HCT116 (cell line): ENCODE data around the gene VPS25. TPM values are rescaled to one million over a fixed set of nuclear protein-coding genes. Genes with fewer than 3 reads are reported as not detected.

Source experiments
- ATAC-seq: fragments of 200-7000 bp; cut with Tn5 transposase; 2 replicates; pipeline ENCODE4 v1.9.1; 2020; ENCODE audit warnings: mild to moderate bottlenecking, moderate library complexity
- BruUV-seq: library from RNA; stranded (reverse); fragments of 400-500 nt; replicated peaks from 2 replicates; lab custom pipeline; 2021; lab: Mats Ljungman, UMichigan
- CTCF ChIA-PET: fragments of 300-600 bp; sonication (Branson Sonifier 250); formaldehyde crosslinking; loops from one replicate; lab custom pipeline; 2021; ENCODE audit warnings: antibody characterized with exemption; lab: Charles Lee
- POLR2A ChIA-PET: fragments of 300-600, 350-600 bp; sonication (Branson Sonifier 250); formaldehyde crosslinking; loops from one replicate; lab custom pipeline; 2021; ENCODE audit warnings: antibody characterized with exemption; lab: Charles Lee
- RAD21 ChIA-PET, 2 experiments: fragments of 300-600 bp; sonication (Branson Sonifier 250); formaldehyde crosslinking; loops; one replicate each; lab custom pipeline; 2023; ENCODE audit warnings: low total read pairs in 2 of 2; ENCODE audit not compliant: uncharacterized antibody in 2 of 2, unreplicated experiment in 2 of 2, low non-redundant PET in 1 of 2; lab: Charles Lee
- DNase-seq: peaks from one replicate; pipeline ENCODE4 v3.0.0-alpha.2; 2010; ENCODE audit warnings: low read depth, low spot score
- H2AFZ ChIP-seq: fragments of 200-600 bp; shearing (Covaris generic), sonication (generic); 2 replicates; pipeline ENCODE4 v1.6.1; 2017; ENCODE audit warnings: low read depth, mixed run types, mixed read lengths, antibody characterized with exemption, low read length; ENCODE audit not compliant: poor library complexity, severe bottlenecking
- H3K27ac ChIP-seq: 2 replicates; pipeline ENCODE4 v1.5.1; 2012; ENCODE audit warnings: low read depth, low read length
- H3K27me3 ChIP-seq: fragments of 200-600 bp; sonication (generic); 2 replicates; pipeline ENCODE4 v1.6.1; 2016; ENCODE audit warnings: mixed run types, low read length, mixed read lengths; ENCODE audit not compliant: insufficient read depth
- H3K36me3 ChIP-seq, 2 experiments: fragments of 200-500 bp in 1 of 2; fragments of 200-600 bp in 1 of 2; sonication (Bioruptor generic) in 1 of 2; sonication (generic) in 1 of 2; 2 replicates each; pipeline versions ENCODE4 v1.5.1 to v1.6.1; 2014 to 2016; ENCODE audit warnings: low read length in 2 of 2, inconsistent platforms in 1 of 2, mixed read lengths in 1 of 2, mixed run types in 1 of 2; ENCODE audit not compliant: insufficient read depth in 2 of 2, control insufficient read depth in 1 of 2
- H3K4me1 ChIP-seq, 2 experiments: fragments of 200-600 bp in 1 of 2; sonication (generic) in 1 of 2; 2 replicates each; pipeline versions ENCODE4 v1.5.1 to v1.6.1; 2012 to 2017; ENCODE audit warnings: low read length in 2 of 2, inconsistent platforms in 1 of 2, mild to moderate bottlenecking in 1 of 2, mixed read lengths in 1 of 2, mixed run types in 1 of 2, moderate library complexity in 1 of 2; ENCODE audit not compliant: insufficient read depth in 2 of 2, control insufficient read depth in 1 of 2
- H3K4me2 ChIP-seq: fragments of 200-600 bp; sonication (generic); 2 replicates; pipeline ENCODE4 v1.6.1; 2017; ENCODE audit warnings: mixed run types, low read length, mixed read lengths
- H3K4me3 ChIP-seq, 2 experiments: fragments of 200-600 bp in 1 of 2; sonication (generic) in 1 of 2; replicated peaks in 1 of 2; 2 replicates each; pipeline ENCODE4 v1.5.1; 2011 to 2016; ENCODE audit warnings: low read length in 2 of 2, control low read depth in 1 of 2, low read depth in 1 of 2, mild to moderate bottlenecking in 1 of 2, mixed read lengths in 1 of 2, mixed run types in 1 of 2
- H3K79me2 ChIP-seq: fragments of 200-600 bp; sonication (generic); 2 replicates; pipeline ENCODE4 v1.6.1; 2017; ENCODE audit warnings: mild to moderate bottlenecking, mixed run types, low read length, moderate library complexity, mixed read lengths; ENCODE audit not compliant: insufficient read depth
- H3K9ac ChIP-seq: fragments of 200-600 bp; sonication (generic); 2 replicates; pipeline ENCODE4 v1.6.1; 2016; ENCODE audit warnings: low read length, mixed read lengths
- H3K9me2 ChIP-seq: fragments of 200-600 bp; sonication (generic), shearing (Covaris generic); 2 replicates; pipeline ENCODE4 v1.6.1; 2017; ENCODE audit warnings: mixed run types, mild to moderate bottlenecking, moderate library complexity; ENCODE audit not compliant: insufficient read depth
- H3K9me3 ChIP-seq, 2 experiments: fragments of 200-500 bp in 1 of 2; fragments of 200-600 bp in 1 of 2; sonication (Bioruptor generic) in 1 of 2; sonication (generic) in 1 of 2; 2 replicates each; pipeline ENCODE4 v1.6.1; 2014 to 2017; ENCODE audit warnings: low read length in 2 of 2, mixed read lengths in 2 of 2, inconsistent platforms in 1 of 2, low read depth in 1 of 2, mild to moderate bottlenecking in 1 of 2, mixed run types in 1 of 2, moderate library complexity in 1 of 2; ENCODE audit not compliant: control insufficient read depth in 1 of 2, insufficient read depth in 1 of 2
- H4K20me1 ChIP-seq: fragments of 200-600 bp; sonication (generic), shearing (Covaris generic); 2 replicates; pipeline ENCODE4 v1.6.1; 2017; ENCODE audit warnings: mixed run types, mild to moderate bottlenecking, moderate library complexity; ENCODE audit not compliant: insufficient read depth
- ATF3 ChIP-seq: IDR thresholded peaks from 2 replicates; pipeline ENCODE4 v1.6.1; 2012
- CBX3 ChIP-seq: IDR thresholded peaks from 2 replicates; pipeline ENCODE4 v1.6.1; 2012; ENCODE audit warnings: low read depth
- EGR1 ChIP-seq: IDR thresholded peaks from 2 replicates; pipeline ENCODE4 v1.6.1; 2012; ENCODE audit warnings: low read depth
- ELF1 ChIP-seq: IDR thresholded peaks from 2 replicates; pipeline ENCODE4 v1.6.1; 2012; ENCODE audit warnings: low read depth, borderline replicate concordance
- EZH2phosphoT487 ChIP-seq: fragments of 200-600 bp; IDR thresholded peaks from 2 replicates; pipeline ENCODE4 v1.6.1; 2018; ENCODE audit warnings: antibody characterized with exemption, borderline replicate concordance
- FOSL1 ChIP-seq: IDR thresholded peaks from 2 replicates; pipeline ENCODE4 v1.6.1; 2012; ENCODE audit warnings: low read depth
- MAX ChIP-seq: IDR thresholded peaks from 2 replicates; pipeline ENCODE4 v1.6.1; 2012
- POLR2A ChIP-seq: IDR thresholded peaks from 2 replicates; pipeline ENCODE4 v1.7.0; 2011; ENCODE audit warnings: borderline replicate concordance; ENCODE audit not compliant: insufficient read depth, insufficient read length; ENCODE audit errors: extremely low read depth
- POLR2AphosphoS5 ChIP-seq: IDR thresholded peaks from 2 replicates; pipeline ENCODE4 v1.6.1; 2011; ENCODE audit warnings: mild to moderate bottlenecking, low read depth, low read length, moderate library complexity
- RAD21 ChIP-seq: IDR thresholded peaks from 2 replicates; pipeline ENCODE4 v1.6.1; 2012; ENCODE audit warnings: low read depth, mild to moderate bottlenecking
- REST ChIP-seq: IDR thresholded peaks from 2 replicates; pipeline ENCODE4 v1.6.1; 2012; ENCODE audit warnings: low read depth
- SIN3A ChIP-seq: IDR thresholded peaks from 2 replicates; pipeline ENCODE4 v1.6.1; 2012; ENCODE audit warnings: low read depth
- SRF ChIP-seq: IDR thresholded peaks from 2 replicates; pipeline ENCODE4 v1.6.1; 2012; ENCODE audit warnings: low read depth
- TCF7L2 ChIP-seq: IDR thresholded peaks from 2 replicates; pipeline ENCODE4 v1.7.0; 2011; ENCODE audit warnings: borderline replicate concordance, inconsistent platforms; ENCODE audit not compliant: insufficient read depth, insufficient read length; ENCODE audit errors: extremely low read depth
- YY1 ChIP-seq: IDR thresholded peaks from 2 replicates; pipeline ENCODE4 v1.6.1; 2011; ENCODE audit warnings: low read length, low read depth, moderate library complexity, mild to moderate bottlenecking; ENCODE audit not compliant: insufficient replicate concordance; ENCODE audit errors: extremely low read depth
- ZBTB33 ChIP-seq: IDR thresholded peaks from 2 replicates; pipeline ENCODE4 v1.6.1; 2011; ENCODE audit warnings: mild to moderate bottlenecking, low read length, moderate library complexity; ENCODE audit not compliant: insufficient replicate concordance; ENCODE audit errors: extremely low read depth
- ZFX ChIP-seq: fragments of 450-650 bp; IDR thresholded peaks from 2 replicates; pipeline ENCODE4 v1.6.1; 2017
- ZNF274 ChIP-seq: fragments of 200-500 bp; sonication (Bioruptor generic); IDR thresholded peaks from 2 replicates; pipeline ENCODE4 v1.6.1; 2014; ENCODE audit warnings: mild to moderate bottlenecking, low read depth, low read length, inconsistent platforms
- intact Hi-C: fragments of 100-400 bp; cut with micrococcal nuclease; formaldehyde crosslinking; loops from 2 replicates; pipeline ENCODE4 v1.10.0; 2022
- total RNA-seq: library from RNA; stranded (reverse); gene quantifications from one replicate; pipeline ENCODE4 v1.2.1, GENCODE V29; 2021; ENCODE audit not compliant: unreplicated experiment

Gene VPS25
- total RNA-seq, 1 experiment from 2014 or later = 57.0 TPM

GRCh38 chr17:42797067-42798007 lies 24.1 kb downstream of the VPS25 start:
- BruUV-seq = TSS peak; percentile 82
- POLR2A ChIA-PET = no interaction called here

More at GRCh38 chr17:42797067-42798007, 24.1 kb downstream of the VPS25 start:
- ChIA-PET CTCF (interaction anchor here (1.5 kb wide), 1 partner anchor 27 kb away, joined by 4 read pairs; the partner anchor contains the start of gene BECN1), RAD21 (interaction anchor here in 1 of 2 experiments (0.7 kb wide), 1 partner anchor 99 kb away, joined by 3 read pairs; no protein-coding TSS in a partner anchor)
- ATAC-seq = no peak
- DNase-seq = no peak
- H3K36me3 ChIP-seq = no peaks in the 10 kb centered on the region
- H3K9ac ChIP-seq = peak overlapping the region; percentile 83
- intact Hi-C loops = no loop called here
- no peaks in the 10 kb centered on the region for H3K9me2 ChIP-seq
- H3K27ac ChIP-seq = no peak overlapping the region
- no peaks in the 10 kb centered on the region for H4K20me1 ChIP-seq
- H3K79me2 ChIP-seq = peaks cover 8% of the 10 kb centered on the region; the same call in 1 of the 2 replicates
- H3K4me2 ChIP-seq = peak overlapping the region; percentile 85
- peaks cover 4 to 9% of the 10 kb centered on the region in 2 experiments; a peak in 2 of 4 replicates for H3K4me1 ChIP-seq
- no peak for TF ChIP-seq EZH2phosphoT487
- no peak for TF ChIP-seq SIN3A
- TF ChIP-seq ZBTB33 = no peak
- TF ChIP-seq POLR2AphosphoS5 = no peak; the same call in 1 of the 2 replicates
- no peak for TF ChIP-seq SRF
- no peak for TF ChIP-seq EGR1
- TF ChIP-seq POLR2A = no peak
- TF ChIP-seq ELF1 = no peak
- TF ChIP-seq YY1 = no peak
- TF ChIP-seq FOSL1 = no peak
- no peak for TF ChIP-seq REST
- TF ChIP-seq CBX3 = no peak
- TF ChIP-seq RAD21 = no peak
- no peak for TF ChIP-seq TCF7L2
- TF ChIP-seq ZNF274 = no peak
- no peak for TF ChIP-seq ZFX
- no peak for TF ChIP-seq MAX
- TF ChIP-seq ATF3 = no peak
- H3K4me3 ChIP-seq = peak overlapping the region; percentile 83 to 88
- no peak overlapping the region for H2AFZ ChIP-seq
- no peaks in the 10 kb centered on the region for H3K9me3 ChIP-seq
- H3K27me3 ChIP-seq = no peaks in the 10 kb centered on the region
